HG02571 (cell line): ENCODE measurements around the gene CCDC28A.
"Not testable (repeated sequence)": the region's sequence is repeated elsewhere in the genome, so short reads cannot be mapped to it uniquely, and the experiment has no call there.

Source experiments
- ATAC-seq: cut with Tn5 transposase; IDR thresholded peaks from one replicate; pipeline ENCODE4 v1.9.1; 2021; ENCODE audit warnings: mild to moderate bottlenecking, moderate library complexity; ENCODE audit not compliant: unreplicated experiment

The CCDC28A gene

GRCh38 chr6:138773177-138774091 is at the start of gene CCDC28A:
TSS of gene CCDC28A (plus strand) at chr6:138773769. CDS start at chr6:138776121, 2,352 bp downstream.
- peak; percentile 96 for ATAC-seq

GRCh38 chr6:138724015-138724414 is 49.6 kb upstream of the CCDC28A start:
- no peak for ATAC-seq

- no peak for ATAC-seq
These were observed 47.4 kb upstream of the CCDC28A start for GRCh38 chr6:138726066-138726756.

GRCh38 chr6:138726757-138727097 is 46.8 kb upstream of the CCDC28A start:
- ATAC-seq = no peak

- no peak for ATAC-seq
These were observed 46.4 kb upstream of the CCDC28A start for GRCh38 chr6:138727182-138727581.

GRCh38 chr6:138728662-138729061 is 44.9 kb upstream of the CCDC28A start:
- no peak for ATAC-seq

GRCh38 chr6:138730037-138730436 is 43.5 kb upstream of the CCDC28A start:
- not testable (repeated sequence) for ATAC-seq

- ATAC-seq = no peak
These were observed 39.0 kb upstream of the CCDC28A start for GRCh38 chr6:138734585-138734984.

- no peak for ATAC-seq
These were observed 36.9 kb upstream of the CCDC28A start for GRCh38 chr6:138736640-138737039.

GRCh38 chr6:138752017-138752416 is 21.6 kb upstream of the CCDC28A start:
- no peak for ATAC-seq

- ATAC-seq = no peak
These were observed 16.4 kb upstream of the CCDC28A start for GRCh38 chr6:138757136-138757535.

- ATAC-seq = no peak
These were observed 7.5 kb upstream of the CCDC28A start for GRCh38 chr6:138765896-138766655.

- no peak for ATAC-seq
These were observed 4.4 kb upstream of the CCDC28A start for GRCh38 chr6:138769102-138769676.

GRCh38 chr6:138772596-138773176 is 883 bp upstream of the CCDC28A start:
- ATAC-seq = no peak

- ATAC-seq = no peak
These were observed 801 bp downstream of the CCDC28A start for GRCh38 chr6:138774370-138774769.

- no peak for ATAC-seq
These were observed 3.1 kb downstream of the CCDC28A start for GRCh38 chr6:138776659-138777058.

GRCh38 chr6:138778331-138778730 is 4.8 kb downstream of the CCDC28A start:
- ATAC-seq = no peak

- ATAC-seq = no peak
These were observed 8.7 kb downstream of the CCDC28A start for GRCh38 chr6:138782243-138782642.

GRCh38 chr6:138785079-138785478 is 11.5 kb downstream of the CCDC28A start:
- no peak for ATAC-seq

GRCh38 chr6:138785980-138786379 is 12.4 kb downstream of the CCDC28A start:
- no peak for ATAC-seq

- ATAC-seq = no peak
These were observed 13.6 kb downstream of the CCDC28A start for GRCh38 chr6:138787138-138787537.
